DOHH2 (cell line): ENCODE results near the gene RPP30.

ENCODE experiments used
- CTCF ChIP-seq: fragments of 200-600 bp; sonication (generic); IDR thresholded peaks from one replicate; pipeline ENCODE4 v1.5.1; 2014; ENCODE audit warnings: antibody characterized with exemption, mild to moderate bottlenecking, low read depth, low read length; ENCODE audit not compliant: poor library complexity, severe bottlenecking
- EZH2phosphoT487 ChIP-seq: fragments of 200-600 bp; sonication (generic); IDR thresholded peaks from 2 replicates; pipeline ENCODE4 v1.6.1; 2017; ENCODE audit warnings: borderline replicate concordance, mild to moderate bottlenecking, antibody characterized with exemption, low read length, moderate library complexity, mixed read lengths

GRCh38 chr10:90912854-90913479, 41.2 kb downstream of the RPP30 start:
- TF ChIP-seq CTCF (no peak), EZH2phosphoT487 (no peak)
